GM18499 (cell line): ENCODE measurements around the gene USP17L30.
"Not testable (repeated sequence)": the region's sequence is repeated elsewhere in the genome, so short reads cannot be mapped to it uniquely, and the experiment has no call there.

Experiments used
- ATAC-seq: cut with Tn5 transposase; IDR thresholded peaks from one replicate; pipeline ENCODE4 v1.9.1; 2021; ENCODE audit warnings: moderate number of reproducible peaks; ENCODE audit not compliant: insufficient read depth, unreplicated experiment

The USP17L30 gene

GRCh38 chr4:9362829-9363228 lies at the start of gene USP17L30:
Gene USP17L30, plus strand, starts transcription at chr4:9363129. Its CDS starts 0 bp downstream, at chr4:9363129.
- not testable (repeated sequence) for ATAC-seq

- ATAC-seq, result not testable (repeated sequence)
These were observed 38.7 kb upstream of the USP17L30 start for GRCh38 chr4:9324191-9324590.

- ATAC-seq, result not testable (repeated sequence)
These were observed 38.1 kb upstream of the USP17L30 start, which contains the start of gene USP17L24 for GRCh38 chr4:9324865-9325264. Gene USP17L24, plus strand, starts transcription at chr4:9325165. Its CDS starts 0 bp downstream, at chr4:9325165.

GRCh38 chr4:9329611-9330010 lies 33.3 kb upstream of the USP17L30 start, which contains the start of gene USP17L25:
Gene USP17L25, plus strand, starts transcription at chr4:9329911. Its CDS starts 0 bp downstream, at chr4:9329911.
- ATAC-seq, result not testable (repeated sequence)

GRCh38 chr4:9334358-9334757 lies 28.6 kb upstream of the USP17L30 start, which contains the start of gene USP17L26:
Gene USP17L26, plus strand, starts transcription at chr4:9334658. Its CDS starts 0 bp downstream, at chr4:9334658.
- not testable (repeated sequence) for ATAC-seq

GRCh38 chr4:9339103-9339502 lies 23.8 kb upstream of the USP17L30 start, which contains the start of gene USP17L5:
Gene USP17L5, plus strand, starts transcription at chr4:9339403. Its CDS starts 0 bp downstream, at chr4:9339403.
- ATAC-seq, result not testable (repeated sequence)

GRCh38 chr4:9343848-9344247 lies 19.1 kb upstream of the USP17L30 start, which contains the start of gene USP17L27:
Gene USP17L27, plus strand, starts transcription at chr4:9344148. Its CDS starts 0 bp downstream, at chr4:9344148.
- ATAC-seq, result not testable (repeated sequence)

GRCh38 chr4:9348593-9348992 lies 14.3 kb upstream of the USP17L30 start, which contains the start of gene USP17L28:
Gene USP17L28, plus strand, starts transcription at chr4:9348893. Its CDS starts 0 bp downstream, at chr4:9348893.
- not testable (repeated sequence) for ATAC-seq

- ATAC-seq, result not testable (repeated sequence)
These were observed 12.1 kb upstream of the USP17L30 start for GRCh38 chr4:9350866-9351265.

- not testable (repeated sequence) for ATAC-seq
These were observed 9.6 kb upstream of the USP17L30 start, which contains the start of gene USP17L29 for GRCh38 chr4:9353338-9353737. Gene USP17L29, plus strand, starts transcription at chr4:9353638. Its CDS starts 0 bp downstream, at chr4:9353638.

GRCh38 chr4:9379881-9380280 lies 17.0 kb downstream of the USP17L30 start:
- ATAC-seq, result not testable (repeated sequence)

GRCh38 chr4:9381012-9381534 lies 18.1 kb downstream of the USP17L30 start:
- not testable (repeated sequence) for ATAC-seq

GRCh38 chr4:9384126-9384525 lies 21.2 kb downstream of the USP17L30 start:
- no peak for ATAC-seq

GRCh38 chr4:9389001-9389400 lies 26.1 kb downstream of the USP17L30 start:
- not testable (repeated sequence) for ATAC-seq

- not testable (repeated sequence) for ATAC-seq
These were observed 42.8 kb downstream of the USP17L30 start for GRCh38 chr4:9405774-9406173.

- not testable (repeated sequence) for ATAC-seq
These were observed 43.6 kb downstream of the USP17L30 start for GRCh38 chr4:9406491-9406890.

- no peak for ATAC-seq
These were observed 46.9 kb downstream of the USP17L30 start for GRCh38 chr4:9409793-9410192.
